Activated CD8-positive, alpha-beta memory T cell treated with anti-CD3 and anti-CD28 coated beads, Interleukin-2, amount 50 U/mL, for 1 hour (primary cell): ENCODE measurements around the gene YIPF3.
"Not testable (repeated sequence)": the region's sequence is repeated elsewhere in the genome, so short reads cannot be mapped to it uniquely, and the experiment has no call there.

Experiments used
- DNase-seq: peaks from one replicate; pipeline ENCODE4 v3.0.0-alpha.2; 2020; ENCODE audit errors: extremely low read depth

The YIPF3 gene

GRCh38 chr6:43509984-43510826 lies 6.5 kb downstream of the YIPF3 start, which contains the start of gene LRRC73:
TSS of gene LRRC73 (minus strand) at chr6:43510346. CDS start at chr6:43509785, 561 bp downstream.
- peak; percentile 29 for DNase-seq

- no peak for DNase-seq
Observed at GRCh38 chr6:43509142-43509983, 7.4 kb downstream of the YIPF3 start.

DNA sequence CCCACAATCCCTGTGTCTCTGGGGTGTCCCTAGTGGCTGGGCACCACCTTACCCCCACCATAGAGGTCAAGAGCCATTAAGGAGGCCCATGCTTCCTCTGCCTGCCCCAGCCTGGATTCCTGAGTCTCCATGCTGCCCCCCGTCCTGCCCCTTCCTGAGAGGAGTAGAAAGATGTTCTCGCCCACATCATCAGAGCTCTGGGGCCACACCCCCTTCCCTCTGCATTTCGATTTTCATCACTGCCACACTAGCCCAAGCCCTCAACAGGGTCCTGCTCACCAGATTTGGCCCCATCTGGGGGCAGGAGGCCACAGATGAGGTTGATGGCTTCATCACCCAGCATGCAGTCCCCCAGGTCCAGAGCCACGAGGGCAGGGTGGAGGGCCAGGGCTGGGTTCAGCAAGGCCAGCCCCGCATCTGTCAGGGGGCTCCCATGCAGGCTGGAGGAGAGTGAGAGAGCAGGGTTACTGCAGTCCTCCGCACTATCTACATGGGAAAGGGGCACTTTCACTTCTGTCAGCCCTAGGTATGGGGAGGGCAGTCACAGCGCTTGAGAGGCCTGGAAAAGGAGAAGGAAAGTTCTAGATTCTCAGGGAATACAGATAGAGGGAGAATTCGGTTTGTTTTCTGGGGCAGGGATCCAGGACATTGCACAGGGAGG lies 8.1 kb downstream of the YIPF3 start:
- no peak for DNase-seq

DNA sequence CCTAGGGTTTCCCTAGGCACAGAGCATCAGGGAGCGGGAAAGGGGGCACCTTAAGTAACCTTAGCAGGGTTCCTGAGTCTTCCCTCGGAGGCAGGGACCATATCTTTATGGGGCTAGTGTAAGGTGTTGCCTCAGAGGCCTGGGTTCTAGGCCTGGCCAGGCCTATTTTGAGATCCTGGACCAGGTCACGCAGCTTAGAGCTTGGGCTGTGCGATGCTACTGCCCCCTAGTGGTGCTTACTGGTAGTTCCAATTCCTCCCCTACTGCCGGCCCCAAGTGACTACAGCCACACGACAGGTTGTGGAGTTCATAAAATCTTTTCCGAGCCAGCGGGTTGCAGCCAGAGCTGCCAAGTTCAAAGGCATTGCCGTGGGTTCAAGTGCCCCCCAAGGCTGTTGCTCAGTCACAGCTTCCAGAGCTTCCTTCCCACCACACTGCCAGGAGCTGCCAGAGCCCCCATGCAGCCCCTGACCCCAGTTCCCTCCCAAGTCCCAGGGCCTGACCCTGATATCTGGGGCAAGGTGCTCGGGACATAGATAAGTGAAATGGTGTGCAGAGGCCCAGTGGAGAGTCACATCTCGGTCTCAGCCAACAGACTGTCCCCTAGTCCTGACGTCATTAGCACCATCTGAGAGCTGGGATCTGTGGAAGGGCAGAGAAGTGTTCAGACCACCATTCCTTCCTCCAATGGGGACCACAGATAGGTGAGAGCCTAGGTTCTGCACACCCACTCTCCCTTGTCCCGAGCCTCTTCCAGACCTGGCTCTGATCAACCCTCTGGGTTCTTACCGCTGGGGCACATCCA lies 9.9 kb downstream of the YIPF3 start:
- peak; percentile 45 for DNase-seq

GRCh38 chr6:43506171-43506570 lies 10.6 kb downstream of the YIPF3 start:
- no peak for DNase-seq

DNA sequence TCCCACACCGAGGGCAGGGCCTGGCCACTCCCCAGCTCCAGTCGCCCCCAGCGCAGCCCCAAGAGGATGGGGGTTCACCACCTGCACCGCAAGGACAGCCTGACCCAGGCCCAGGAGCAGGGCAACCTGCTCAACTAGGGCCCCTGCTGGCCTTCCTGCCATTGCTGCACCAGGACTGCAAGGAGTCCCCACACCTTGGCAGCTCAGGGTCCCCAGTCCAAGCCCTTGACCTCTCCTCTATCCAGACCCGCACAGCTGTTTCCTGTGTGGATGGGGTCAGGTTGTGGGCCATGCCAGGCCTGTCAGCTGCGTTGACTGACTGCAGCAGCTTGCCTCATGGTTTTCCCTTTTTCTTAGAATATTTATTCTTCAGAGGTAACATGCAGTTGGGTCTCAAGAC lies 11.0 kb downstream of the YIPF3 start:
- DNase-seq, result no peak

- no peak for DNase-seq
Observed at GRCh38 chr6:43504756-43505593, 11.8 kb downstream of the YIPF3 start.

DNA sequence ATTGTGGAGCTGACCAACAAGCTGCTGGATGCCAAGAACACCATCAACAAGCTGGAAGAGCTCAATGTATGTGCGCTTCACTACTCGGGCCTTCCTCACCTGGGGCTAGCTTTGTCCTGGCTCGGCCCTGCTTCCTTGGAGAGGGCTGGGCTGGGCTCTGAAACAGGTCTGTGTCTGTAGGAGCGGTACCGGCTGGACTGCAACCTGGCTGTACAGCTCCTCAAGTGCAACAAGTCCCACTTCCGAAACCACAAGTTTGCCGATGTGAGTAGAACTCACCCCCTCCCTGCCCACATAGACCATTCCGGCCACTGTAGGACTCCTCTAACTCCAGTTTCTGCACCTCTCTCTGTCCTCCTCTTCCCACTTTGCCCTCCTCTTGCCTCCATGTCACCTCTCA lies 13.3 kb downstream of the YIPF3 start:
- DNase-seq, result no peak

- no peak for DNase-seq
Observed at GRCh38 chr6:43502666-43503065, 14.1 kb downstream of the YIPF3 start.

DNA sequence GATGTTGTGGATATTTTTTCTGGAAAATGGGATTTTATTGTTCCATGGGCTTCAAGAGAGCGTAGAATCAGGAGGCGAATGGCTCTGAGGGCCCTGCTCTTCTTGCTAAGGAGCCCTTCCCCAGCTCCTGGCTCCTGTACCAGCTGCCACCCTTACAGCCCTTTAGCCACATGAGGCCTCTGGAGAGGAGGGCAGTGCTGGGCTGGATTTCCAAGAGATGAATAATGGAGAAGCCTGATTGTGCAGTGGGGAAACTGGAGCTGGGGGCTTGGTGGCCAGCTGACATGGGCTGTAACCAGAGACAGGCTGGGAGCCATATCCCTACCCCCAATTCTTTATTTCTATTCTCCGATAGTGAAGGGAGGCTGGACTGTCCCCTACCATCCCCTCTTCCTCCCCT lies 15.8 kb downstream of the YIPF3 start:
- no peak for DNase-seq

DNA sequence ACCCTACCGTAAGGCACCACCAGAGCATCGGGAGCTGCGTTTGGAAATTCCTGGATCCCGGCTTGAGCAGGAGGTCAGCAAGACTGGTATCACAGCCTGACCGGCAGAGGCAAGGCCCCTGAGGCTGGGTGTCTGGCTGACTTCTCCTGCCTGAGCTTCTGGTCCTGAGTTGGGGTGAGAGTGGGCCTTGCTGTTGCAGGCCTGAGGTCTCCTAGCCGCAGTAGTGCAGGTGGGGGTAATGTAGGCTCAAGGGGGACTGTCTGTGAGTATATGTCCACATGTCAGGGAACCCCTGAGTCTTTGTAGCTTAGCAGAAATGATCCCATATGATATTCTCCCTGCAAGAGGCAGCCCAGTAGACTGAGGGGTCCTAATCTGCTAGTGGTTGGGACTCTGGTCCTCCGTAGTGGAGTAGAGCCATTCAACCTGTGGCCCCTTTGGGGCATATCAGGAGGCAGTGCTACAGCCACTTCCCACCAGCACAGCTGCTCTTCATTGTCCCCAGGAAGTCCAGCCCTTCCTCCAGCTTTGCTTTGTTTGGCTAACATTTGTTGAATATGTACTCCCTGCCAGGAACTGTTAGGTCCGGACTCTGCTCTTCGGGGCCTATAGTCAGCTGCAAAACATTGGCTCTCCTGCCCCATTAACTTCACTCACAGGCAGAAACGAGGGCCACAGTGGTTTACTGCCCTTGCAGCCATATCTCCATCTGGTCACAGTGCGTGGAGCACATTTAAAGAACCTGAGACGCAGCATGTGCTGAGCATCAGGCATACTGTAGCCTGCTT lies 17.5 kb downstream of the YIPF3 start:
- no peak for DNase-seq

- not testable (repeated sequence) for DNase-seq
Observed at GRCh38 chr6:43498291-43498690, 18.4 kb downstream of the YIPF3 start.

DNA sequence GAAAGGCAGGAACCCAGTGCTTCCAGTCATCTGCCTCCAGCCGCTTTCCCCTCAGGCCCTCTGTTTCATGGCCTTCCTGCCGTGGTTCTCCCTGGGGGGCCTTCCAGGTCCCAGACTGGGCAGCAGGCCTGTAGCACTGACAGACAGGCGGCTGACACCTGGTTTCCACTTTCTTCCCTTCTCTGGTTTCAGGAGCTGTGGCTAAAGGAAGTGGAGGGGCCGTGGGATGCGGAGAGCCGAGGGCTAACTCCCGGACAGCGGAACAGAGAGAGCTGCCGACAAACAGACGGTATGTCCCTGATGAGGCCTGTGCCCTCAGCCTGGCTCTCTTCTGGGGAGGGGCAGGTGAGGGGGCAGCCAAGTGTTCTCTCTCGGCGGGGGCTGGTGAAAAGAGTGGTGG lies 19.0 kb downstream of the YIPF3 start:
- DNase-seq, result no peak

GRCh38 chr6:43497129-43497396 lies 19.7 kb downstream of the YIPF3 start:
- no peak for DNase-seq

GRCh38 chr6:43496370-43497128 lies 20.2 kb downstream of the YIPF3 start:
- no peak for DNase-seq

DNA sequence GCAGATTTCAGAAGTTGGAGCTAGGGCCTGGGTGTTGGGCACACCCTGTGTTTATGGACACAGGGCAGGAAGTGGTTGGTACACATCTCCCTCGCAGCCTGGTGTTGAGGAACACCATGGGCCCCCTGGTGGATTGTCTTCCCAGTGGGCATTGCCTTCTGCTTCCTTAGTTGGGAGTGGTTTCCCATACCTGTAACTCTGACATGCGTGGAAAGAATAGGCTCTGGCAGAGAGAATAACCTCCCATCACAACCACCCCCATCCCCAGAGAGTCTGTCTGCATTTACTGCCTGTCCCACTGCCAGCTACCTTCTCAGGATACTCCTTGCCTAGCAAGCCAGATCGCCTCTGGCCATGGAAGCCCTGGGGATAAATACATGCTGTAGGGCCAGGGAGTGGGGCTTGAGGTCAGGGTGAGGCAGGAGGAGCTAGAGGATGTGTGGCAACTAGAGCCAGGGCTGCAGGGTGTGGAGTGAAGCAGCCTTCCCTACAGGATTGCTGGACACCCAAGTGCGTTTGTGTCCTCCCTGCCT lies 21.3 kb downstream of the YIPF3 start:
- DNase-seq, result no peak

GRCh38 chr6:43494766-43495165 lies 22.0 kb downstream of the YIPF3 start:
- no peak for DNase-seq

DNA sequence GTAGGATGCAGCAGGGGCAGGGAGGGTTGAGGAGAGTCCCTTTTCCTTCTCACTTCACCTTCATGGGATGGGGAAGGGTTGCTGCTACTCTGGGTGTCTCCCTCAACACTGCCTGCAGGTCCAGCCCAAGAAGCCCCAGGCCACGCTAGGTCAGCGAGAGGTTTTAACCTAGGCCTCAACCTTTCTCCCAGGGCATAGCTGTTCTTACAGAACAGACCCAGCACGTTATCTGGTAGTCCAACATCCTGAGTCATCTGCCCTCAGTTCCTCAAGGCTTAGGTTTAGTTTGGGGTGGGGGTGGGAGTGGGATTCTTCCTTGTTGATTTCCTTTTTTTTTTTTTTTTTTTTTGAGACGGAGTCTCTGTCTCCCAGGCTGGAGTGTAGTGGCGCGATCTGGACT lies 22.4 kb downstream of the YIPF3 start:
- DNase-seq, result no peak

DNA sequence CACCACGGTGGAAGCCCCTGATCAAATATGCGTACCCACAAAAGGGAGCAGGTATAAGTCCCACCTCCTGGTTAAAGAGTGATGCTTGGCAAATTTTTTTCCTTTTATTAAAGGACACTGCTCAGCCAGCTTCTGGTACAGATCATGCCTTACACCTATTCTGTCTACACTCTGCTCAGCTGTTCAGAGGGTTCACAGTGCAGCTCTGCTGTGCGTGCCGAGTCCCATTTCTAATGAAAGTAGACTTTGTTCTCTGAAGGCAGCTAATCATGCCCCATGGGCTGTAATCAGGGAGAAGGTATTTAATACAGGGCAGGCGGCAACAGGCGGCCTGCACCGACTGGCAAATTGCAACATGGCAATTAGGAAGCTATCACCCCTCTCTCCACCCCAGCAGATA lies 22.9 kb downstream of the YIPF3 start:
- DNase-seq, result no peak
